GM12878 (cell line): Measurements from ENCODE around the gene SLC35G4. TPM values are rescaled to one million over a fixed set of nuclear protein-coding genes. Genes with fewer than 3 reads are reported as not detected.
A peak's percentile ranks its signal among the peaks of the same experiment; 100 is the strongest.

Source experiments
- ATAC-seq: fragments of 200-7000 bp; cut with Tn5 transposase; 3 replicates; pipeline ENCODE4 v1.9.1; 2020; ENCODE audit warnings: mild to moderate bottlenecking, moderate library complexity
- BruUV-seq: library from RNA; stranded (reverse); fragments of 400-500 nt; replicated peaks from 2 replicates; lab custom pipeline; 2021; lab: Mats Ljungman, UMichigan
- CTCF ChIA-PET: fragments of 300-600 bp; sonication (Branson Sonifier 250); formaldehyde crosslinking; extraction: SDS; loops from one replicate; lab custom pipeline; 2021; ENCODE audit warnings: inconsistent platforms; lab: Yijun Ruan, JAX
- POLR2A ChIA-PET: fragments of 350-600 bp; formaldehyde crosslinking; extraction: SDS; loops from one replicate; lab custom pipeline; 2021; ENCODE audit warnings: inconsistent platforms; lab: Charles Lee
- RAD21 ChIA-PET: fragments of 300-600 bp; sonication (Branson Sonifier 250); formaldehyde crosslinking; loops from one replicate; lab custom pipeline; 2023; ENCODE audit warnings: antibody characterized with exemption; ENCODE audit not compliant: unreplicated experiment; lab: Charles Lee
- SMC1A ChIA-PET: fragments of 300-600 bp; sonication (Branson Sonifier 250); formaldehyde crosslinking; loops from one replicate; lab custom pipeline; 2023; ENCODE audit not compliant: unreplicated experiment, uncharacterized antibody; lab: Charles Lee
- DNase-seq: peaks from one replicate; pipeline ENCODE4 v3.0.0-alpha.2; 2011; ENCODE audit warnings: low read depth, low spot score
- FAIRE-seq: peaks from 3 replicates; lab custom pipeline; 2011; peaks lifted over from hg19 to GRCh38; lab: Jason Lieb, UNC
- H2AFZ ChIP-seq: 2 replicates; pipeline ENCODE4 v1.6.0; 2011; ENCODE audit warnings: low read depth, low read length, control low read depth; ENCODE audit not compliant: control insufficient read depth
- H3K27ac ChIP-seq: 2 replicates; pipeline ENCODE4 v1.5.1; 2011; ENCODE audit warnings: control low read depth; ENCODE audit not compliant: control insufficient read depth, insufficient read depth
- H3K27me3 ChIP-seq, 2 experiments: replicated peaks in 1 of 2; 2 replicates each; pipeline versions ENCODE4 v1.6.0 to v1.6.1; 2011; ENCODE audit warnings: low read length in 1 of 2; ENCODE audit not compliant: control insufficient read depth in 2 of 2, insufficient read depth in 2 of 2
- H3K36me3 ChIP-seq, 2 experiments: 2 replicates each; pipeline ENCODE4 v1.5.1; 2011; ENCODE audit warnings: low read length in 1 of 2; ENCODE audit not compliant: control insufficient read depth in 2 of 2, insufficient read depth in 2 of 2
- H3K4me1 ChIP-seq: 2 replicates; pipeline ENCODE4 v1.6.1; 2011; ENCODE audit warnings: mild to moderate bottlenecking, low read length, moderate library complexity, mixed read lengths; ENCODE audit not compliant: control insufficient read depth, insufficient read depth
- H3K4me2 ChIP-seq: 2 replicates; pipeline ENCODE4 v1.6.0; 2011; ENCODE audit warnings: control low read depth; ENCODE audit not compliant: control insufficient read depth, insufficient read depth
- H3K4me3 ChIP-seq: fragments of 200-600 bp; sonication (generic); 2 replicates; pipeline ENCODE4 v1.5.1; 2016
- H3K79me2 ChIP-seq: 2 replicates; pipeline ENCODE4 v1.6.0; 2011; ENCODE audit warnings: low read length; ENCODE audit not compliant: control insufficient read depth, insufficient read depth
- H3K9ac ChIP-seq: 2 replicates; pipeline ENCODE4 v1.8.0; 2011; ENCODE audit warnings: low read length, control low read depth, mixed read lengths; ENCODE audit not compliant: control insufficient read depth, insufficient read depth
- H3K9me3 ChIP-seq: replicated peaks from 3 replicates; pipeline ENCODE4 v1.5.1; 2011; ENCODE audit warnings: mild to moderate bottlenecking, low read length; ENCODE audit not compliant: control insufficient read depth, insufficient read depth
- H4K20me1 ChIP-seq: 2 replicates; pipeline ENCODE4 v1.6.0; 2011; ENCODE audit not compliant: control insufficient read depth, insufficient read depth
- ATF7 ChIP-seq: fragments of 450-650 bp; IDR thresholded peaks from 2 replicates; pipeline ENCODE4 v1.6.1; 2016; ENCODE audit warnings: low read depth, mild to moderate bottlenecking
- ETV6 ChIP-seq, 2 experiments: fragments of 450-650 bp in 1 of 2; IDR thresholded peaks in 1 of 2; conservative IDR thresholded peaks in 1 of 2; 2 replicates each; pipeline ENCODE4 v1.6.1; 2014; ENCODE audit warnings: antibody characterized with exemption in 1 of 2, borderline replicate concordance in 1 of 2, low read depth in 1 of 2, mild to moderate bottlenecking in 1 of 2, moderate library complexity in 1 of 2
- GABPA ChIP-seq: IDR thresholded peaks from 2 replicates; pipeline ENCODE4 v1.6.1; 2014; ENCODE audit warnings: antibody characterized with exemption, low read depth, mild to moderate bottlenecking, inconsistent platforms
- IKZF2 ChIP-seq, 2 experiments: fragments of 450-650 bp; IDR thresholded peaks; 2 replicates each; pipeline ENCODE4 v1.6.1; 2017; ENCODE audit warnings: mild to moderate bottlenecking in 2 of 2, moderate library complexity in 2 of 2
- IRF5 ChIP-seq: fragments of 450-650 bp; IDR thresholded peaks from 2 replicates; pipeline ENCODE4 v1.6.1; 2017; ENCODE audit warnings: borderline replicate concordance
- POLR2AphosphoS2 ChIP-seq: IDR thresholded peaks from 2 replicates; pipeline ENCODE4 v1.6.1; 2011; ENCODE audit warnings: low read depth, mild to moderate bottlenecking, low read length, improper control_type of control experiment, moderate library complexity
- POLR2AphosphoS5 ChIP-seq: IDR thresholded peaks from 2 replicates; pipeline ENCODE4 v1.6.1; 2011; ENCODE audit warnings: mild to moderate bottlenecking, low read length, inconsistent platforms
- RUNX3 ChIP-seq: IDR thresholded peaks from 2 replicates; pipeline ENCODE4 v1.6.1; 2012; ENCODE audit warnings: low read length, inconsistent platforms
- TARDBP ChIP-seq: IDR thresholded peaks from 2 replicates; pipeline ENCODE4 v1.6.1; 2016; ENCODE audit warnings: borderline replicate concordance
- ZBTB4 ChIP-seq: fragments of 450-650 bp; formaldehyde crosslinking; IDR thresholded peaks from 2 replicates; pipeline ENCODE4 v1.4.0; 2022; ENCODE audit warnings: mild to moderate bottlenecking, moderate library complexity
- WGBS: methylation state at CpG from one replicate; pipeline ENCODE4 v1.1.6; 2016; ENCODE audit warnings: low lambda C conversion rate; ENCODE audit not compliant: insufficient replicate concordance, insufficient coverage; ENCODE audit errors: missing lambda C conversion rate; 5-methylcytosine and 5-hydroxymethylcytosine counted together
- in situ Hi-C: fragments of 300-500 bp; cut with MboI; formaldehyde crosslinking; loops from 9 replicates; pipeline ENCODE4 v1.14.3; 2018; ENCODE audit warnings: mixed read lengths
- intact Hi-C: fragments of 100-400 bp; cut with micrococcal nuclease; formaldehyde crosslinking; loops from one replicate; pipeline ENCODE4 v1.14.2; 2022; ENCODE audit not compliant: unreplicated experiment
- polyA plus RNA-seq, 11 experiments: library from polyadenylated mRNA; depleted of rRNA in 4 of 11; unstranded in 6 of 11; stranded (reverse) in 5 of 11; fragments of >200 nt; fragmentation: Nextera tagmentation in 4 of 11; fragmentation: Illumina TruSeq in 1 of 11; extraction: Ambion mirVana in 4 of 11; extraction: Trizol in 1 of 11; gene quantifications; 1 replicate in 1 of 11; 2 replicates in 10 of 11; pipeline versions ENCODE4 v1.2.1 to v1.2.3, GENCODE V29; 2011 to 2016; ENCODE audit warnings: inconsistent platforms in 2 of 11, missing spikeins in 2 of 11, low read depth in 1 of 11
- total RNA-seq, 4 experiments: library from RNA; depleted of rRNA in 3 of 4; stranded (reverse); fragments of >200 nt in 3 of 4; fragmentation: Illumina TruSeq in 1 of 4; extraction: Trizol in 1 of 4; gene quantifications; 2 replicates each; pipeline versions ENCODE4 v1.2.1 to v1.2.3, GENCODE V29; 2013 to 2021

The SLC35G4 gene
- total and polyA plus RNA-seq, 10 of the 15 experiments (the other 5 are each of a cell fraction or from before 2014, with no cell fraction given) = not detected

GRCh38 chr18:11587432-11587831 is 22.0 kb upstream of the SLC35G4 start (continued):
- no peak for TF ChIP-seq ETV6 (conservative IDR thresholded peaks at IDR 0.05 in 1 of 2, IDR thresholded peaks at IDR 0.05 in 1 of 2; ENCODE audit: borderline replicate concordance in 1 of 2, low read depth in 1 of 2)
- no peak for TF ChIP-seq IKZF2 (IDR thresholded peaks at IDR 0.05)
- no peak for TF ChIP-seq IRF5
- TF ChIP-seq TARDBP = no peak
- no peak for TF ChIP-seq ZBTB4 (CRISPR knock-in tag)
- TF ChIP-seq ATF7 = no peak

GRCh38 chr18:11587846-11588245 is 21.6 kb upstream of the SLC35G4 start:
- DNase-seq (no peak), FAIRE-seq (no peak), ATAC-seq (no peak)
- H3K4me3 ChIP-seq = no peak overlapping the region
- no peak overlapping the region for H3K9ac ChIP-seq
- POLR2A ChIA-PET = no interaction called here
- no peaks in the 10 kb centered on the region for H3K9me3 ChIP-seq
- H3K27me3 ChIP-seq = peaks cover 3 to 5% of the 10 kb centered on the region in 2 experiments; a peak in 3 of 4 replicates
- H4K20me1 ChIP-seq = no peaks in the 10 kb centered on the region
- SMC1A ChIA-PET = no interaction called here
- H3K4me1 ChIP-seq = no peaks in the 10 kb centered on the region
- in situ Hi-C loops (no loop called here), intact Hi-C loops (no loop called here)
- H3K27ac ChIP-seq = no peak overlapping the region
- no peaks in the 10 kb centered on the region for H3K79me2 ChIP-seq
- no TSS peak for BruUV-seq
- H3K36me3 ChIP-seq = no peaks in the 10 kb centered on the region
- WGBS = 1% methylated on average over 3 of the region's 3 CpGs
- RAD21 ChIA-PET = no interaction called here
- CTCF ChIA-PET = no interaction called here
- TF ChIP-seq RUNX3 = 0 out of 2 replicates have a peak, but pooled peaks have one; percentile 15
- TF ChIP-seq POLR2AphosphoS5 = no peak
- no peak for TF ChIP-seq POLR2AphosphoS2
- no peak for TF ChIP-seq ATF7
- no peak for TF ChIP-seq GABPA
- H2AFZ ChIP-seq = no peak overlapping the region
- no peak overlapping the region for H3K4me2 ChIP-seq
